ENCODE data around the gene CD59.

CD59 gene

DNA sequence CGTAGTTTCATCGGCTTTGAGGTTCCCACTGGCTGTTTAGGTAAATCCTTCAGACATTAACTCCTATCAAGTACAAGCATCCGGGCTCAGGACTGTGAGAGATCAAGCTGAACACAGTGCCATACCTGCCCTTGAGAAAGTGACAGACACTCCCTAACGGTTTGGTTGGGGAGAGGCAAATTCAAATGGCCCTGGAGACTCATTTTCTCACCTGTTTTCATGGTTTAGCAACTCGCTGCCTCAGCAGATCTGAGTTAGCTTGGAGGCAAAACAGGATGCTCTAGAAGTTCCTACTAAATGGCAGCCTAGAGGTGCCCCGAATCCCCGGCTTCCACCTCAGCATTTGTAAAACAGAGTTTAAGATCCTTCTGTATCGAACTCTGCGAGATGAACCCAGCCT lies 41.7 kb upstream of the CD59 start:
- Histone ChIP-seq H3K9me3 (ENCODE audit: severe bottlenecking) (no peaks in the 10 kb centered on the region), H3K27me3 (ENCODE audit: insufficient read depth, poor library complexity, severe bottlenecking) (no peaks in the 10 kb centered on the region), H3K4me1 (ENCODE audit: insufficient read depth, poor library complexity, severe bottlenecking) (no peaks in the 10 kb centered on the region), H3K36me3 (ENCODE audit: low read depth) (no peaks in the 10 kb centered on the region), H3K4me3 (ENCODE audit: severe bottlenecking) (no peak overlapping the region), H3K27ac (ENCODE audit: poor library complexity, severe bottlenecking) (no peak overlapping the region)
- ATAC-seq (ENCODE audit: low read depth): no peak
- DNase-seq (ENCODE audit: low spot score): no peak
- TF ChIP-seq, protein P1, sequence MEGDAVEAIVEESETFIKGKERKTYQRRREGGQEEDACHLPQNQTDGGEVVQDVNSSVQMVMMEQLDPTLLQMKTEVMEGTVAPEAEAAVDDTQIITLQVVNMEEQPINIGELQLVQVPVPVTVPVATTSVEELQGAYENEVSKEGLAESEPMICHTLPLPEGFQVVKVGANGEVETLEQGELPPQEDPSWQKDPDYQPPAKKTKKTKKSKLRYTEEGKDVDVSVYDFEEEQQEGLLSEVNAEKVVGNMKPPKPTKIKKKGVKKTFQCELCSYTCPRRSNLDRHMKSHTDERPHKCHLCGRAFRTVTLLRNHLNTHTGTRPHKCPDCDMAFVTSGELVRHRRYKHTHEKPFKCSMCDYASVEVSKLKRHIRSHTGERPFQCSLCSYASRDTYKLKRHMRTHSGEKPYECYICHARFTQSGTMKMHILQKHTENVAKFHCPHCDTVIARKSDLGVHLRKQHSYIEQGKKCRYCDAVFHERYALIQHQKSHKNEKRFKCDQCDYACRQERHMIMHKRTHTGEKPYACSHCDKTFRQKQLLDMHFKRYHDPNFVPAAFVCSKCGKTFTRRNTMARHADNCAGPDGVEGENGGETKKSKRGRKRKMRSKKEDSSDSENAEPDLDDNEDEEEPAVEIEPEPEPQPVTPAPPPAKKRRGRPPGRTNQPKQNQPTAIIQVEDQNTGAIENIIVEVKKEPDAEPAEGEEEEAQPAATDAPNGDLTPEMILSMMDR (IDR thresholded peaks at IDR 0.05; ENCODE audit: poor library complexity, severe bottlenecking): no peak

DNA sequence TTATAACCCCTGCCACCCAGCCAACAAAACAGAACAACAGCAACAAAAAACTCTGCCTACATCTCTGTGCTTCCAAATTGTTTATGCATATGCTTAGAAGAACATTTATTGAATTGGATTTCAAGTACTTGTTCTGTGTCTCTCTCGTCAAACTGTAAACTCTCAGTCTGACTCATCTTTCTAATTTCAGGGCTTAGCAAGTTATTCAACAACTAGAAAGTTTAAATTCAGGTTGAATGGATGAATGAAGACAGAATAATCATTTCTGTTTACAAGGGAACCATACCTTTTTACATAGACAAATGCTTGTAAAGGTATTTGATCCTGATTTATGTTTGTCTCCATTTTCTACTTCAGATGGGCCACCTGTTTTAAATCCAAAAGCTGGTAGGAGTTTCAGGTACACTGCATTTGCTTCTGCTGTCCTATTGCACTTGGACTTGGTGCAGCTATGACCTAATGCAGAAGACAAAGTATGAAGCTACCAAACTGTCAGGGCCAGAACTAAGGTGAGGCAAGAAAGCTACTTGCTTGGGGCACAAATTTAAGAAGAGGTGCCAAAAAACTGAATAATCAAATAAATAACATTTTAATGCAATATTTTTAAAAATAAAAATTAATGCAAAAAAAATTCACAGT lies 39.7 kb upstream of the CD59 start:
- no peaks in the 10 kb centered on the region for H3K36me3 ChIP-seq (ENCODE audit: low read depth)
- no peak for ATAC-seq (ENCODE audit: low read depth)
- DNase-seq (ENCODE audit: low spot score): no peak
- H3K27me3 ChIP-seq (ENCODE audit: insufficient read depth, poor library complexity, severe bottlenecking): no peaks in the 10 kb centered on the region
- TF ChIP-seq, protein P1 (IDR thresholded peaks at IDR 0.05; ENCODE audit: poor library complexity, severe bottlenecking): no peak
- H3K9me3 ChIP-seq (ENCODE audit: severe bottlenecking): no peaks in the 10 kb centered on the region
- peaks cover 15% of the 10 kb centered on the region for H3K4me1 ChIP-seq (ENCODE audit: insufficient read depth, poor library complexity, severe bottlenecking)
- H3K27ac ChIP-seq (ENCODE audit: poor library complexity, severe bottlenecking): no peak overlapping the region
- H3K4me3 ChIP-seq (ENCODE audit: severe bottlenecking): no peak overlapping the region

DNA sequence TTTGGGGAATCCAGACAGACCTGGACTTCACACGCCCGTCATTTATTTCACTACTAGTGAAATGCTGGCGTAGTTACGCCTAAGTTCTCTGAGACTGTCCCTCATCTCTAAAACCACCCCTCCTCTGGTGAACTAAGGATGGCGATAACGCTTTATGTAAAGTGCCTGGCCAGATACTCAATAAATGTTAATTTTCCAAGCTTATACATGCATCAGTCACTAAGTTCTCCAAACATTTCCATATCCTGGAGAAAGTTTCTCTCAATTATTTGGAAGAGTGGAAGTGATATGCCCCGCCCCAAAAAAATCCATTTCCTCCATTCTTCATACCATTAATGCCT lies 39.2 kb upstream of the CD59 start:
- H3K27ac ChIP-seq (ENCODE audit: poor library complexity, severe bottlenecking): no peak overlapping the region
- peaks cover 2% of the 10 kb centered on the region; the same call in 1 of the 2 replicates for H3K36me3 ChIP-seq (ENCODE audit: low read depth)
- no peaks in the 10 kb centered on the region for H3K27me3 ChIP-seq (ENCODE audit: insufficient read depth, poor library complexity, severe bottlenecking)
- ATAC-seq (ENCODE audit: low read depth) (no peak), DNase-seq (ENCODE audit: low spot score) (no peak)
- TF ChIP-seq, protein P1 (IDR thresholded peaks at IDR 0.05; ENCODE audit: poor library complexity, severe bottlenecking): no peak
- no peaks in the 10 kb centered on the region for H3K9me3 ChIP-seq (ENCODE audit: severe bottlenecking)
- peaks cover 16% of the 10 kb centered on the region for H3K4me1 ChIP-seq (ENCODE audit: insufficient read depth, poor library complexity, severe bottlenecking)
- no peak overlapping the region for H3K4me3 ChIP-seq (ENCODE audit: severe bottlenecking)

DNA sequence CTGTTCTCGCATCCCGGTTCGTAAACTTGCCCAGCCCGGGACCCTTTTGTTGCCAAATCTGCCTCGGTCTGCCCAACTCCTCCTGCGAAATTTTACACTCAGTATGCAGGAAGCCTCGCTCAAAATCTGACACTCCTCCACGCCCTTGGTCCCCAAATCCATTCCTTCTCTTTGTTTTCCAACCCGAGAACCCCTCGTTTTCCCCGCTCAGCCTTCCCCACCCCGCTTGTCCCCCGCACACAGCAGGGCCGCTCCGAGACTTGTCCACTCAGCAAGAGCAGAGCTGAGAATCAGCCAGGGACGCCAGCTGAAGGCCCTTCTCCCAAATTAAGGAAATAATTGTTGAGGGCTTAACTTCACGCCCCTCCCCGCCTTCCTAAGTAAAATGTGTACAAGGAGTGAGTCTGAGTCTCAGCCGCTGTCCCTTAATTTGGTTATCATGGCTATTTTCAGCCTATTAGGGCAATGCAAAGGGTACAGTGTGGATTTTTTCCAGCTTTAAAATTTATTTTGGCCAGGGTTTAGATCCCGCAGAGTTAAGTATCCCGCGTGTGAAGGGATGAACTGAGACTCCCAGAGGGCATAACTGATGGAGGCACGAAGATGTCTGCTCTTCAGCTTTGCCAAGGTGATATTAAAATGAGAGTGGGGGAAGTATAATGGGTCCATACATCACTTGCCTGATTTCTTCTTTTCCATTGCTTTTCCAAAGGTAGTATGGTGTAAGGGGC lies 38.7 kb upstream of the CD59 start:
- Histone ChIP-seq H3K9me3 (ENCODE audit: severe bottlenecking) (no peaks in the 10 kb centered on the region), H3K27me3 (ENCODE audit: insufficient read depth, poor library complexity, severe bottlenecking) (no peaks in the 10 kb centered on the region), H3K4me1 (ENCODE audit: insufficient read depth, poor library complexity, severe bottlenecking) (peaks cover 16% of the 10 kb centered on the region), H3K36me3 (ENCODE audit: low read depth) (peaks cover 7% of the 10 kb centered on the region; the same call in 1 of the 2 replicates), H3K4me3 (ENCODE audit: severe bottlenecking) (peak overlapping the region; percentile 77), H3K27ac (ENCODE audit: poor library complexity, severe bottlenecking) (peak overlapping the region; percentile 40)
- DNase-seq (ENCODE audit: low spot score) (no peak), ATAC-seq (ENCODE audit: low read depth) (no peak)
- TF ChIP-seq, protein P1 (IDR thresholded peaks at IDR 0.05; ENCODE audit: poor library complexity, severe bottlenecking): no peak
